Measurements from ENCODE around the gene TWF2. TPM values are rescaled to one million over a fixed set of nuclear protein-coding genes. Genes with fewer than 3 reads are reported as not detected.

The TWF2 gene
- total RNA-seq, 4 donors from 2014 or later, result 46.2 to 68.8 (median 59.3) TPM

GRCh38 chr3:52249683-52250082, 10.7 kb upstream of the TWF2 start:
- TF ChIP-seq POLR2A (IDR thresholded peaks at IDR 0.05) (no peak), CTCF (IDR thresholded peaks at IDR 0.05) (no peak)
- Histone ChIP-seq H3K4me1 (peaks cover 3 to 24% (median 19%) of the 10 kb centered on the region in 4 donors), H3K4me3 (no peak overlapping the region), H3K27me3 (no peaks in the 10 kb centered on the region), H3K36me3 (peaks cover 0 to 42% (median 0%) of the 10 kb centered on the region in 3 donors), H3K27ac (no peak overlapping the region), H3K9me3 (no peaks in the 10 kb centered on the region)
- DNase-seq, result peak in 1 of 3 donors; percentile 45

GRCh38 chr3:52248816-52249547, 10.0 kb upstream of the TWF2 start:
- DNase-seq, result peak in 1 of 3 donors; percentile 59
- Histone ChIP-seq H3K27ac (no peak overlapping the region), H3K9me3 (no peaks in the 10 kb centered on the region), H3K4me3 (no peak overlapping the region), H3K4me1 (peaks cover 3 to 26% (median 19%) of the 10 kb centered on the region in 4 donors), H3K36me3 (peaks cover 0 to 37% (median 0%) of the 10 kb centered on the region in 3 donors), H3K27me3 (no peaks in the 10 kb centered on the region)
- TF ChIP-seq CTCF (IDR thresholded peaks at IDR 0.05) (no peak), POLR2A (IDR thresholded peaks at IDR 0.05) (no peak)

GRCh38 chr3:52248165-52248541, 9.2 kb upstream of the TWF2 start:
- Histone ChIP-seq H3K36me3 (peaks cover 0 to 29% (median 0%) of the 10 kb centered on the region in 3 donors), H3K9me3 (no peaks in the 10 kb centered on the region), H3K4me3 (no peak overlapping the region), H3K27me3 (no peaks in the 10 kb centered on the region), H3K27ac (no peak overlapping the region), H3K4me1 (peaks cover 3 to 24% (median 13%) of the 10 kb centered on the region in 4 donors)
- TF ChIP-seq POLR2A (IDR thresholded peaks at IDR 0.05), result no peak
- TF ChIP-seq CTCF (IDR thresholded peaks at IDR 0.05), result no peak
- no peak for DNase-seq

GRCh38 chr3:52247409-52248164, 8.6 kb upstream of the TWF2 start:
- TF ChIP-seq POLR2A (IDR thresholded peaks at IDR 0.05) (no peak), CTCF (IDR thresholded peaks at IDR 0.05) (no peak)
- no peak for DNase-seq
- Histone ChIP-seq H3K9me3 (no peaks in the 10 kb centered on the region), H3K27me3 (no peaks in the 10 kb centered on the region), H3K27ac (peak overlapping the region in 2 of 4 donors; percentile 90), H3K4me3 (no peak overlapping the region), H3K36me3 (peaks cover 0 to 24% (median 0%) of the 10 kb centered on the region in 3 donors), H3K4me1 (peaks cover 3 to 19% (median 10%) of the 10 kb centered on the region in 4 donors)

- Histone ChIP-seq H3K27me3 (no peaks in the 10 kb centered on the region), H3K27ac (peak overlapping the region; percentile 82 to 90 (median 88)), H3K4me3 (peak overlapping the region in 3 of 4 donors; percentile 4 to 77 (median 72)), H3K4me1 (peaks cover 3 to 19% (median 10%) of the 10 kb centered on the region in 4 donors), H3K9me3 (no peaks in the 10 kb centered on the region), H3K36me3 (peaks cover 0 to 18% (median 0%) of the 10 kb centered on the region in 3 donors)
- no peak for DNase-seq
- TF ChIP-seq POLR2A (IDR thresholded peaks at IDR 0.05) (no peak), CTCF (IDR thresholded peaks at IDR 0.05) (no peak)
Observed at GRCh38 chr3:52246728-52247408, 7.9 kb upstream of the TWF2 start.
